Measurements from ENCODE around the gene MACROD2.

MACROD2 gene

DNA sequence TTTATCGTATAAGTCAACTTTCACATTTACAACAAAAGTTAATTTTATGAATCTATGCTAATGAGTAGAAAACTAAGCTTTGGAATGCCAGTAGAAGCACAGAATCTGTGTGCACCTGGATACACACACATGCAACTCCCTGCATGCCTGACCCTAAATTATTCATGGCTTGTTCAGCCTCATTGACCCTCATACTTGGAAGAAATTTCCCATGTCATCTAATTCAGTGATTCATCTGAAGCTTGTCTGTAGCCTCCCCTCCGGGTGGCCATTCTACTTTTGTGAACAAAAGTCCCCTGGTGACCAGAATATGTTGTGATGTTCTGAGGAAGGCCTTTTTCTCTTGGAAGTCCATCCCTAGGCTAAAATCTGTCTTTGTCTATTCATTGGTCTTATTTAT lies 1499.5 kb downstream of the MACROD2 start:
- TF ChIP-seq, protein P1, sequence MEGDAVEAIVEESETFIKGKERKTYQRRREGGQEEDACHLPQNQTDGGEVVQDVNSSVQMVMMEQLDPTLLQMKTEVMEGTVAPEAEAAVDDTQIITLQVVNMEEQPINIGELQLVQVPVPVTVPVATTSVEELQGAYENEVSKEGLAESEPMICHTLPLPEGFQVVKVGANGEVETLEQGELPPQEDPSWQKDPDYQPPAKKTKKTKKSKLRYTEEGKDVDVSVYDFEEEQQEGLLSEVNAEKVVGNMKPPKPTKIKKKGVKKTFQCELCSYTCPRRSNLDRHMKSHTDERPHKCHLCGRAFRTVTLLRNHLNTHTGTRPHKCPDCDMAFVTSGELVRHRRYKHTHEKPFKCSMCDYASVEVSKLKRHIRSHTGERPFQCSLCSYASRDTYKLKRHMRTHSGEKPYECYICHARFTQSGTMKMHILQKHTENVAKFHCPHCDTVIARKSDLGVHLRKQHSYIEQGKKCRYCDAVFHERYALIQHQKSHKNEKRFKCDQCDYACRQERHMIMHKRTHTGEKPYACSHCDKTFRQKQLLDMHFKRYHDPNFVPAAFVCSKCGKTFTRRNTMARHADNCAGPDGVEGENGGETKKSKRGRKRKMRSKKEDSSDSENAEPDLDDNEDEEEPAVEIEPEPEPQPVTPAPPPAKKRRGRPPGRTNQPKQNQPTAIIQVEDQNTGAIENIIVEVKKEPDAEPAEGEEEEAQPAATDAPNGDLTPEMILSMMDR (IDR thresholded peaks at IDR 0.05; ENCODE audit: control extremely low read depth, extremely low read depth, low read depth, missing control alignments): no peak
- ChIA-PET POLR2A (no interaction called here), CTCF (no interaction called here)
- no peak for DNase-seq (ENCODE audit: extremely low spot score)

- TF ChIP-seq, protein P1 (IDR thresholded peaks at IDR 0.05; ENCODE audit: control extremely low read depth, extremely low read depth, low read depth, missing control alignments): no peak
- ChIA-PET POLR2A (no interaction called here), CTCF (no interaction called here)
- no peak for DNase-seq (ENCODE audit: extremely low spot score)
Measured at GRCh38 chr20:15496501-15497039, 1501.3 kb downstream of the MACROD2 start.

GRCh38 chr20:15498926-15499325 lies 1503.6 kb downstream of the MACROD2 start:
- POLR2A ChIA-PET: no interaction called here
- CTCF ChIA-PET: no interaction called here
- no peak for DNase-seq (ENCODE audit: extremely low spot score)
- TF ChIP-seq, protein P1 (IDR thresholded peaks at IDR 0.05; ENCODE audit: control extremely low read depth, extremely low read depth, low read depth, missing control alignments): no peak

DNA sequence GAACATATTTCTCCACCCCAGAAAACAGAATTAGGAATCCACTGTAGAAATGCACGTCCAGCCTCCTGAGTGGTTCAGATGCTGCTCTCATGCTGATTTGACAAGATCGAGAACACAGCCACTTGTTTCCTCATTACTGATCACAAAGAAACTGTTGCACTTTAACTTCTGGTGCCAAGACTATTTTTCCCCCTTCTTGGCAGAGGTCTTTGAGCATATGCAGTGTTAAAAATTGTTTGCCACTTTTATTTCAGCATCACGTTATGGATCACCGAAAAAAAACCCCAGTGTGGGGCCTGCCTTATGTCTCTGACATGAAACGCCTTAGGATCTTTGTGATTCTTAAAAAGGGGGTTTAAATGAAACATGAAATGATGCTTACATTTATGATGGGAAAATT lies 1511.0 kb downstream of the MACROD2 start:
- no peak for DNase-seq (ENCODE audit: extremely low spot score)
- ChIA-PET POLR2A (no interaction called here), CTCF (interaction anchor here (1.0 kb wide), 1 partner anchor 9 kb away, joined by 4 read pairs; no protein-coding TSS in a partner anchor)
- TF ChIP-seq, protein P1 (IDR thresholded peaks at IDR 0.05; ENCODE audit: control extremely low read depth, extremely low read depth, low read depth, missing control alignments): no peak

- ChIA-PET CTCF (interaction anchor here (0.8 to 1.0 kb wide), 2 partner anchors 8 to 16 kb away, joined by 3 to 4 read pairs; no protein-coding TSS in a partner anchor), POLR2A (no interaction called here)
- DNase-seq (ENCODE audit: extremely low spot score): no peak
- TF ChIP-seq, protein P1 (IDR thresholded peaks at IDR 0.05; ENCODE audit: control extremely low read depth, extremely low read depth, low read depth, missing control alignments): no peak
Measured at GRCh38 chr20:15507151-15507550, 1511.8 kb downstream of the MACROD2 start.

- ChIA-PET CTCF (interaction anchor here (1.0 kb wide), 1 partner anchor 12 kb away, joined by 3 read pairs; no protein-coding TSS in a partner anchor), POLR2A (no interaction called here)
Measured at GRCh38 chr20:15511551-15511950, 1516.2 kb downstream of the MACROD2 start.

More at GRCh38 chr20:15511551-15511950, 1516.2 kb downstream of the MACROD2 start:
- TF ChIP-seq, protein P1 (IDR thresholded peaks at IDR 0.05; ENCODE audit: control extremely low read depth, extremely low read depth, low read depth, missing control alignments): no peak
- no peak for DNase-seq (ENCODE audit: extremely low spot score)
